ENCODE measurements around the gene ATP2A1.

The ATP2A1 gene

GRCh38 chr16:28839004-28839639, 39.2 kb upstream of the ATP2A1 start:
- peaks cover 70% of the 10 kb centered on the region; the same call in 1 of the 2 replicates for H3K36me3 ChIP-seq (ENCODE audit: insufficient read depth, low read length)

GRCh38 chr16:28839899-28840298, 38.4 kb upstream of the ATP2A1 start:
- Histone ChIP-seq H3K4me3 (ENCODE audit: low read length, poor library complexity, severe bottlenecking) (no peak overlapping the region), H4K20me1 (ENCODE audit: insufficient read depth, low read length, poor library complexity, severe bottlenecking) (peaks cover 21% of the 10 kb centered on the region), H3K9me3 (ENCODE audit: insufficient read depth, low read depth, low read length) (no peaks in the 10 kb centered on the region), H3K9ac (ENCODE audit: low read depth, low read length, poor library complexity, severe bottlenecking) (no peak overlapping the region), H3K9me2 (replicated peaks; ENCODE audit: low read depth, low read length) (no peaks in the 10 kb centered on the region), H3F3A (ENCODE audit: low read depth) (peaks cover 11% of the 10 kb centered on the region; the same call in 1 of the 2 replicates), H3K36me3 (ENCODE audit: insufficient read depth, low read length) (peaks cover 65% of the 10 kb centered on the region; the same call in 1 of the 2 replicates), H3K4me2 (ENCODE audit: low read depth, low read length, poor library complexity, severe bottlenecking) (no peak overlapping the region), H3K27me3 (ENCODE audit: insufficient read depth, low read length, poor library complexity, severe bottlenecking) (no peaks in the 10 kb centered on the region), H2AFZ (ENCODE audit: low read length) (no peak overlapping the region), H3K79me2 (ENCODE audit: insufficient read depth, low read length) (peaks cover 12% of the 10 kb centered on the region), H3K4me1 (ENCODE audit: insufficient read depth, low read length, poor library complexity, severe bottlenecking) (peaks cover 4% of the 10 kb centered on the region)
- no peak for TF ChIP-seq EZH2phosphoT487 (IDR thresholded peaks at IDR 0.05; ENCODE audit: borderline replicate concordance)
- no peak for TF ChIP-seq CTCF (conservative IDR thresholded peaks at IDR 0.05; ENCODE audit: low read length)

More at GRCh38 chr16:28839004-28839639, 39.2 kb upstream of the ATP2A1 start:
- Histone ChIP-seq H2AFZ (ENCODE audit: low read length) (no peak overlapping the region), H3K9ac (ENCODE audit: low read depth, low read length, poor library complexity, severe bottlenecking) (no peak overlapping the region), H3K4me1 (ENCODE audit: insufficient read depth, low read length, poor library complexity, severe bottlenecking) (no peaks in the 10 kb centered on the region), H3K9me3 (ENCODE audit: insufficient read depth, low read depth, low read length) (no peaks in the 10 kb centered on the region), H3F3A (ENCODE audit: low read depth) (peaks cover 11% of the 10 kb centered on the region; the same call in 1 of the 2 replicates), H3K4me2 (ENCODE audit: low read depth, low read length, poor library complexity, severe bottlenecking) (no peak overlapping the region), H4K20me1 (ENCODE audit: insufficient read depth, low read length, poor library complexity, severe bottlenecking) (peaks cover 25% of the 10 kb centered on the region), H3K27me3 (ENCODE audit: insufficient read depth, low read length, poor library complexity, severe bottlenecking) (no peaks in the 10 kb centered on the region), H3K79me2 (ENCODE audit: insufficient read depth, low read length) (peaks cover 4% of the 10 kb centered on the region; the same call in 1 of the 2 replicates), H3K4me3 (ENCODE audit: low read length, poor library complexity, severe bottlenecking) (no peak overlapping the region), H3K9me2 (replicated peaks; ENCODE audit: low read depth, low read length) (no peaks in the 10 kb centered on the region)
- TF ChIP-seq CTCF (conservative IDR thresholded peaks at IDR 0.05; ENCODE audit: low read length) (no peak), EZH2phosphoT487 (IDR thresholded peaks at IDR 0.05; ENCODE audit: borderline replicate concordance) (no peak)

GRCh38 chr16:28842696-28843095, 35.6 kb upstream of the ATP2A1 start:
- H3K9me3 ChIP-seq (ENCODE audit: insufficient read depth, low read depth, low read length), result no peaks in the 10 kb centered on the region
- H3K9ac ChIP-seq (ENCODE audit: low read depth, low read length, poor library complexity, severe bottlenecking), result no peak overlapping the region
- H2AFZ ChIP-seq (ENCODE audit: low read length), result no peak overlapping the region
- H3K27me3 ChIP-seq (ENCODE audit: insufficient read depth, low read length, poor library complexity, severe bottlenecking), result no peaks in the 10 kb centered on the region
- no peak overlapping the region for H3K4me2 ChIP-seq (ENCODE audit: low read depth, low read length, poor library complexity, severe bottlenecking)
- peaks cover 34% of the 10 kb centered on the region for H3K79me2 ChIP-seq (ENCODE audit: insufficient read depth, low read length)
- H3K4me3 ChIP-seq (ENCODE audit: low read length, poor library complexity, severe bottlenecking), result no peak overlapping the region
- no peak for TF ChIP-seq CTCF (conservative IDR thresholded peaks at IDR 0.05; ENCODE audit: low read length)
- TF ChIP-seq EZH2phosphoT487 (IDR thresholded peaks at IDR 0.05; ENCODE audit: borderline replicate concordance), result no peak
- peaks cover 21% of the 10 kb centered on the region for H4K20me1 ChIP-seq (ENCODE audit: insufficient read depth, low read length, poor library complexity, severe bottlenecking)
- H3K4me1 ChIP-seq (ENCODE audit: insufficient read depth, low read length, poor library complexity, severe bottlenecking), result peaks cover 14% of the 10 kb centered on the region
- H3K36me3 ChIP-seq (ENCODE audit: insufficient read depth, low read length), result peaks cover 39% of the 10 kb centered on the region; the same call in 1 of the 2 replicates
- H3F3A ChIP-seq (ENCODE audit: low read depth), result peaks cover 11% of the 10 kb centered on the region; the same call in 1 of the 2 replicates
- no peaks in the 10 kb centered on the region for H3K9me2 ChIP-seq (replicated peaks; ENCODE audit: low read depth, low read length)

All from Loucy (cell line).